Lower leg skin (tissue), 4 donors: ENCODE data around the gene NOTCH2. TPM values are rescaled to one million over a fixed set of nuclear protein-coding genes. Genes with fewer than 3 reads are reported as not detected.

Experiments used
- DNase-seq, 2 donors: peaks; one replicate each; pipeline ENCODE4 v3.0.0-alpha.2; 2019; ENCODE audit warnings: low spot score in 2 of 2
- H3K4me3 ChIP-seq: fragments of 200-600 bp; sonication (generic); 2 replicates; pipeline ENCODE4 v1.5.1; 2017; ENCODE audit warnings: mild to moderate bottlenecking, low read depth; ENCODE audit not compliant: poor library complexity, severe bottlenecking
- CTCF ChIP-seq, 3 donors: fragments of 450-650 bp; IDR thresholded peaks; one replicate each; pipeline ENCODE4 v1.5.1; 2016; ENCODE audit warnings: antibody characterized with exemption in 3 of 3, mild to moderate bottlenecking in 3 of 3, moderate library complexity in 2 of 3
- POLR2A ChIP-seq, 2 donors: fragments of 450-650 bp; IDR thresholded peaks; one replicate each; pipeline ENCODE4 v1.6.1; 2016 to 2017; ENCODE audit warnings: antibody characterized with exemption in 2 of 2, mild to moderate bottlenecking in 1 of 2, moderate library complexity in 1 of 2
- WGBS, 2 donors: methylation state at CpG; one replicate each; pipeline ENCODE4 v1.1.5; 2018; 5-methylcytosine and 5-hydroxymethylcytosine counted together
- intact Hi-C: fragments of 100-400 bp; cut with DNase I; formaldehyde crosslinking; loops from one replicate; pipeline ENCODE4 v1.15.0; 2023; ENCODE audit warnings: low total_unique reads
- total RNA-seq, 4 donors: library from RNA; depleted of rRNA; stranded (reverse); fragments of >200 nt; gene quantifications; one replicate each; pipeline ENCODE4 v1.1.0, GENCODE V29; 2016

Gene NOTCH2
- total RNA-seq, 4 donors from 2014 or later: 102 to 169 (median 132) TPM

- TF ChIP-seq CTCF (IDR thresholded peaks at IDR 0.05) (no peak), POLR2A (IDR thresholded peaks at IDR 0.05) (no peak)
- WGBS, 2 donors: 81 to 84% methylated on average over 10 of the region's 10 CpGs
- H3K4me3 ChIP-seq: no peak overlapping the region
- no peak for DNase-seq
- intact Hi-C loops: no loop called here
These were observed 175.4 kb downstream of the NOTCH2 start for GRCh38 chr1:119893827-119894700.

- WGBS, 2 donors: 85 to 89% methylated on average over 6 of the region's 6 CpGs
- DNase-seq: no peak
- no peak overlapping the region for H3K4me3 ChIP-seq
These were observed 176.1 kb downstream of the NOTCH2 start for GRCh38 chr1:119893238-119893791.

GRCh38 chr1:119891386-119891785 lies 178.1 kb downstream of the NOTCH2 start:
- 74 to 85% methylated on average over 1 of the region's 1 CpG for WGBS, 2 donors
- no peak for DNase-seq
- intact Hi-C loops: no loop called here
- no peak overlapping the region for H3K4me3 ChIP-seq
- TF ChIP-seq POLR2A (IDR thresholded peaks at IDR 0.05): no peak
- no peak for TF ChIP-seq CTCF (IDR thresholded peaks at IDR 0.05)

More at GRCh38 chr1:119893238-119893791, 176.1 kb downstream of the NOTCH2 start:
- TF ChIP-seq CTCF (IDR thresholded peaks at IDR 0.05): no peak
- TF ChIP-seq POLR2A (IDR thresholded peaks at IDR 0.05): no peak
- intact Hi-C loops: no loop called here

GRCh38 chr1:119888476-119888875 lies 181.0 kb downstream of the NOTCH2 start:
- intact Hi-C loops: no loop called here
- DNase-seq: no peak
- TF ChIP-seq CTCF (IDR thresholded peaks at IDR 0.05): no peak
- TF ChIP-seq POLR2A (IDR thresholded peaks at IDR 0.05): no peak
- H3K4me3 ChIP-seq: no peak overlapping the region

- no peak for TF ChIP-seq POLR2A (IDR thresholded peaks at IDR 0.05)
- TF ChIP-seq CTCF (IDR thresholded peaks at IDR 0.05): no peak
- no peak overlapping the region for H3K4me3 ChIP-seq
- DNase-seq: no peak
- intact Hi-C loops: no loop called here
These were observed 182.0 kb downstream of the NOTCH2 start for GRCh38 chr1:119887427-119887826.
